K562 (cell line): ENCODE data around the gene TARS2. TPM values are rescaled to one million over a fixed set of nuclear protein-coding genes. Genes with fewer than 3 reads are reported as not detected.
A peak's percentile ranks its signal among the peaks of the same experiment; 100 is the strongest.

Source experiments
- BCL6 ChIP-seq: fragments of 250-450 bp; sonication (Bioruptor Pico); IDR thresholded peaks from 2 replicates; pipeline ENCODE4 v1.4.0; 2020
- BMI1 ChIP-seq: fragments of 150-350 bp; IDR thresholded peaks from 2 replicates; pipeline ENCODE4 v1.6.1; 2014; ENCODE audit warnings: low read length
- CHD2 ChIP-seq: IDR thresholded peaks from 2 replicates; pipeline ENCODE4 v1.6.1; 2011; ENCODE audit warnings: low read depth, low read length
- ESRRA ChIP-seq: fragments of 450-650 bp; IDR thresholded peaks from 2 replicates; pipeline ENCODE4 v1.6.1; 2014; ENCODE audit warnings: low read depth, mild to moderate bottlenecking, moderate library complexity, borderline replicate concordance
- ILF3 ChIP-seq: fragments of 450-650 bp; IDR thresholded peaks from 2 replicates; pipeline ENCODE4 v1.6.1; 2018; ENCODE audit warnings: antibody characterized with exemption, mild to moderate bottlenecking, moderate library complexity, borderline replicate concordance
- NELFE ChIP-seq: IDR thresholded peaks from 2 replicates; pipeline ENCODE4 v1.6.1; 2011; ENCODE audit warnings: mild to moderate bottlenecking; ENCODE audit not compliant: insufficient read depth, insufficient read length
- POLR2B ChIP-seq: fragments of 450-650 bp; IDR thresholded peaks from 2 replicates; pipeline ENCODE4 v1.6.1; 2018; ENCODE audit warnings: low read depth; ENCODE audit not compliant: partially characterized antibody
- PTTG1 ChIP-seq: fragments of 450-650 bp; IDR thresholded peaks from 2 replicates; pipeline ENCODE4 v1.6.1; 2016; ENCODE audit warnings: low read depth, mild to moderate bottlenecking, missing genetic modification characterization, missing compliant biosample characterization
- YBX1 ChIP-seq: fragments of 450-650 bp; IDR thresholded peaks from 2 replicates; pipeline ENCODE4 v1.7.1; 2016; ENCODE audit warnings: mild to moderate bottlenecking
- YY1 ChIP-seq, 3 experiments: IDR thresholded peaks; 2 replicates each; pipeline ENCODE4 v1.6.1; 2011; ENCODE audit warnings: low read length in 2 of 3, mild to moderate bottlenecking in 2 of 3, moderate library complexity in 2 of 3, borderline replicate concordance in 1 of 3, control low read depth in 1 of 3, low read depth in 1 of 3; ENCODE audit not compliant: insufficient read depth in 3 of 3, insufficient replicate concordance in 2 of 3, control insufficient read depth in 1 of 3, insufficient read length in 1 of 3; ENCODE audit errors: extremely low read depth in 1 of 3
- ZNF232 ChIP-seq: sonication (generic); formaldehyde crosslinking; IDR thresholded peaks from 2 replicates; pipeline ENCODE4 v1.8.0; 2022; ENCODE audit warnings: mild to moderate bottlenecking, missing genetic modification reagents
- ZNF785 ChIP-seq: fragments of 250-450 bp; sonication (Bioruptor Pico); IDR thresholded peaks from 2 replicates; pipeline ENCODE4 v1.4.0; 2020; ENCODE audit warnings: mild to moderate bottlenecking
- polyA plus RNA-seq, 8 experiments: library from polyadenylated mRNA; depleted of rRNA in 4 of 8; stranded (reverse) in 5 of 8; unstranded in 3 of 8; fragments of >200 nt; fragmentation: Nextera tagmentation in 2 of 8; fragmentation: Illumina TruSeq in 1 of 8; extraction: Ambion mirVana in 2 of 8; extraction: Trizol in 1 of 8; gene quantifications; 2 replicates each; pipeline versions ENCODE4 v1.2.1 to v1.2.3, GENCODE V29; 2011 to 2014; ENCODE audit warnings: inconsistent platforms in 1 of 8, missing spikeins in 1 of 8
- total RNA-seq, 7 experiments: library from RNA; depleted of rRNA in 6 of 7; stranded (reverse); fragments of >200 nt in 6 of 7; fragmentation: Illumina TruSeq in 2 of 7; extraction: Trizol in 2 of 7; gene quantifications; 2 replicates each; pipeline versions ENCODE4 v1.2.1 to v1.2.3, GENCODE V29; 2011 to 2021; ENCODE audit warnings: low replicate concordance in 1 of 7
- TF ChIP-seq, protein P1 (sequence below): sonication (generic); formaldehyde crosslinking; IDR thresholded peaks from 2 replicates; pipeline ENCODE4 v1.8.1; 2023; ENCODE audit warnings: mild to moderate bottlenecking, missing genetic modification reagents
- TF ChIP-seq, protein P2 (sequence below): sonication (generic); formaldehyde crosslinking; IDR thresholded peaks from 2 replicates; pipeline ENCODE4 v1.5.0; 2020; ENCODE audit warnings: missing genetic modification reagents
- TF ChIP-seq, protein P3 (sequence below): fragments of 450-650 bp; formaldehyde crosslinking; IDR thresholded peaks from 2 replicates; pipeline ENCODE4 v1.4.0; 2020; ENCODE audit warnings: mild to moderate bottlenecking
- TF ChIP-seq, protein P4 (sequence below): fragments of 450-650 bp; IDR thresholded peaks from 2 replicates; pipeline ENCODE4 v1.6.1; 2014; ENCODE audit warnings: low read depth, mild to moderate bottlenecking, moderate library complexity, borderline replicate concordance
- TF ChIP-seq, protein P5 (sequence below): IDR thresholded peaks from 2 replicates; pipeline ENCODE4 v1.6.1; 2011; ENCODE audit not compliant: insufficient read length; ENCODE audit errors: extremely low read depth
- TF ChIP-seq, protein P6 (sequence below): IDR thresholded peaks from 2 replicates; pipeline ENCODE4 v1.6.1; 2016; ENCODE audit warnings: missing genetic modification characterization, missing compliant biosample characterization

TARS2 gene
- total and polyA plus RNA-seq, 9 of the 15 experiments (the other 6 are each of a cell fraction or from before 2014, with no cell fraction given), result 17.0 to 64.2 (median 39.4) TPM

DNA sequence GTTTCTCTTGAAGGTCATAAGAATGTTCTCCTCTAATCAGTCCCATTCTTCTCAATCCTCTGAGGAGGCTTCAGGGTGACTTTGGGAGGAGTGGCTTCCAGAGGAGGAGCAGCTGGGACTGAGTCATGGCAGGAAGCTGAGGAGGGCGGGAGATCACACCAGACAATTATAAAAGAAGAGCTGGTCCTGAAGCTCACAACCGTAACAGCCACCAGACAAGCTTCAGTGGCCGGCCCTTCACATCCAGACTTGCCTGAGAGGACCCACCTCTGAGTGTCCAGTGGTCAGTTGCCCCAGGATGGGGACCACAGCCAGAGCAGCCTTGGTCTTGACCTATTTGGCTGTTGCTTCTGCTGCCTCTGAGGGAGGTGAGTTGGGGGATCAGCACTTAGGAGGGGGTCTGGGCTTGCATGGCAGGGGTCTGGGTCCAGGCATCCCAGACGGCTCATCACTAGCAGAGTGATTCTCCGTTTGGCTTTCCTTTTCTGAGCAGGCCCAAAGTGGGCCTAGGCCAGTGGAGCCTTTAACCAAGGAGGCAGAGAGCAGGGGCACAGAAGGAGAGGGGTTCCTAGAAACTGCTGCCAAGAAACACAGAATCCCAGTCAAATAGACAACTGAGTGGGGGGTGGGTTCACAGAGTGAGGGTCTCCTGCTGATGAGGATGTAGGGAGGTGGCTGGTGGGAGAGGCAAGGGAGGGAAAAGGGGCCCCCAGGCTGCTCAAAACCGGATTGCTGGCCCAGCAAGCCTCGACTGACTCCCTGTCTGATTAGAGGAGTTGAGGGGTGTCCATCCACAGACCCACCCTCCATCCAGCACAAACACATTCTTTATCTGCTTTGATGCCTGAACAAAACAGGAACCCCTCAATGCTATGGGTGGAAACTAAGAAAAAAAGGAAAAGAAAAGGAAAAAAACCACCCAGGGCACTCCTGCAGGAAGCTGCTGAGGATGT, 21.0 kb downstream of the TARS2 start, which contains the start of gene ECM1 (continued):
- TF ChIP-seq, protein P1, sequence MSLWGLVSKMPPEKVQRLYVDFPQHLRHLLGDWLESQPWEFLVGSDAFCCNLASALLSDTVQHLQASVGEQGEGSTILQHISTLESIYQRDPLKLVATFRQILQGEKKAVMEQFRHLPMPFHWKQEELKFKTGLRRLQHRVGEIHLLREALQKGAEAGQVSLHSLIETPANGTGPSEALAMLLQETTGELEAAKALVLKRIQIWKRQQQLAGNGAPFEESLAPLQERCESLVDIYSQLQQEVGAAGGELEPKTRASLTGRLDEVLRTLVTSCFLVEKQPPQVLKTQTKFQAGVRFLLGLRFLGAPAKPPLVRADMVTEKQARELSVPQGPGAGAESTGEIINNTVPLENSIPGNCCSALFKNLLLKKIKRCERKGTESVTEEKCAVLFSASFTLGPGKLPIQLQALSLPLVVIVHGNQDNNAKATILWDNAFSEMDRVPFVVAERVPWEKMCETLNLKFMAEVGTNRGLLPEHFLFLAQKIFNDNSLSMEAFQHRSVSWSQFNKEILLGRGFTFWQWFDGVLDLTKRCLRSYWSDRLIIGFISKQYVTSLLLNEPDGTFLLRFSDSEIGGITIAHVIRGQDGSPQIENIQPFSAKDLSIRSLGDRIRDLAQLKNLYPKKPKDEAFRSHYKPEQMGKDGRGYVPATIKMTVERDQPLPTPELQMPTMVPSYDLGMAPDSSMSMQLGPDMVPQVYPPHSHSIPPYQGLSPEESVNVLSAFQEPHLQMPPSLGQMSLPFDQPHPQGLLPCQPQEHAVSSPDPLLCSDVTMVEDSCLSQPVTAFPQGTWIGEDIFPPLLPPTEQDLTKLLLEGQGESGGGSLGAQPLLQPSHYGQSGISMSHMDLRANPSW, result no peak
- TF ChIP-seq NELFE (no peak), PTTG1 (tag) (no peak), BCL6 (CRISPR knock-in tag) (no peak), YBX1 (no peak), BMI1 (no peak), POLR2B (peak; percentile 67), CHD2 (no peak), ZNF785 (CRISPR knock-in tag) (no peak), ZNF232 (no peak), ESRRA (peak; percentile 99), YY1 (IDR thresholded peaks at IDR 0.05; ENCODE audit: borderline replicate concordance in 1 of 3, control insufficient read depth in 1 of 3, extremely low read depth in 1 of 3, insufficient read depth in 3 of 3, insufficient read length in 1 of 3, insufficient replicate concordance in 2 of 3, low read depth in 1 of 3, low read length in 2 of 3) (no peak), ILF3 (no peak)
- TF ChIP-seq, protein P2, sequence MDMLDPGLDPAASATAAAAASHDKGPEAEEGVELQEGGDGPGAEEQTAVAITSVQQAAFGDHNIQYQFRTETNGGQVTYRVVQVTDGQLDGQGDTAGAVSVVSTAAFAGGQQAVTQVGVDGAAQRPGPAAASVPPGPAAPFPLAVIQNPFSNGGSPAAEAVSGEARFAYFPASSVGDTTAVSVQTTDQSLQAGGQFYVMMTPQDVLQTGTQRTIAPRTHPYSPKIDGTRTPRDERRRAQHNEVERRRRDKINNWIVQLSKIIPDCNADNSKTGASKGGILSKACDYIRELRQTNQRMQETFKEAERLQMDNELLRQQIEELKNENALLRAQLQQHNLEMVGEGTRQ (CRISPR knock-in tag), result no peak
- TF ChIP-seq, protein P3, sequence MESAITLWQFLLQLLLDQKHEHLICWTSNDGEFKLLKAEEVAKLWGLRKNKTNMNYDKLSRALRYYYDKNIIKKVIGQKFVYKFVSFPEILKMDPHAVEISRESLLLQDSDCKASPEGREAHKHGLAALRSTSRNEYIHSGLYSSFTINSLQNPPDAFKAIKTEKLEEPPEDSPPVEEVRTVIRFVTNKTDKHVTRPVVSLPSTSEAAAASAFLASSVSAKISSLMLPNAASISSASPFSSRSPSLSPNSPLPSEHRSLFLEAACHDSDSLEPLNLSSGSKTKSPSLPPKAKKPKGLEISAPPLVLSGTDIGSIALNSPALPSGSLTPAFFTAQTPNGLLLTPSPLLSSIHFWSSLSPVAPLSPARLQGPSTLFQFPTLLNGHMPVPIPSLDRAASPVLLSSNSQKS (CRISPR knock-in tag), result no peak
- TF ChIP-seq, protein P4, sequence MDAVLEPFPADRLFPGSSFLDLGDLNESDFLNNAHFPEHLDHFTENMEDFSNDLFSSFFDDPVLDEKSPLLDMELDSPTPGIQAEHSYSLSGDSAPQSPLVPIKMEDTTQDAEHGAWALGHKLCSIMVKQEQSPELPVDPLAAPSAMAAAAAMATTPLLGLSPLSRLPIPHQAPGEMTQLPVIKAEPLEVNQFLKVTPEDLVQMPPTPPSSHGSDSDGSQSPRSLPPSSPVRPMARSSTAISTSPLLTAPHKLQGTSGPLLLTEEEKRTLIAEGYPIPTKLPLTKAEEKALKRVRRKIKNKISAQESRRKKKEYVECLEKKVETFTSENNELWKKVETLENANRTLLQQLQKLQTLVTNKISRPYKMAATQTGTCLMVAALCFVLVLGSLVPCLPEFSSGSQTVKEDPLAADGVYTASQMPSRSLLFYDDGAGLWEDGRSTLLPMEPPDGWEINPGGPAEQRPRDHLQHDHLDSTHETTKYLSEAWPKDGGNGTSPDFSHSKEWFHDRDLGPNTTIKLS, result no peak
- TF ChIP-seq, protein P5, sequence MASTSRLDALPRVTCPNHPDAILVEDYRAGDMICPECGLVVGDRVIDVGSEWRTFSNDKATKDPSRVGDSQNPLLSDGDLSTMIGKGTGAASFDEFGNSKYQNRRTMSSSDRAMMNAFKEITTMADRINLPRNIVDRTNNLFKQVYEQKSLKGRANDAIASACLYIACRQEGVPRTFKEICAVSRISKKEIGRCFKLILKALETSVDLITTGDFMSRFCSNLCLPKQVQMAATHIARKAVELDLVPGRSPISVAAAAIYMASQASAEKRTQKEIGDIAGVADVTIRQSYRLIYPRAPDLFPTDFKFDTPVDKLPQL, result no peak
- TF ChIP-seq, protein P6, sequence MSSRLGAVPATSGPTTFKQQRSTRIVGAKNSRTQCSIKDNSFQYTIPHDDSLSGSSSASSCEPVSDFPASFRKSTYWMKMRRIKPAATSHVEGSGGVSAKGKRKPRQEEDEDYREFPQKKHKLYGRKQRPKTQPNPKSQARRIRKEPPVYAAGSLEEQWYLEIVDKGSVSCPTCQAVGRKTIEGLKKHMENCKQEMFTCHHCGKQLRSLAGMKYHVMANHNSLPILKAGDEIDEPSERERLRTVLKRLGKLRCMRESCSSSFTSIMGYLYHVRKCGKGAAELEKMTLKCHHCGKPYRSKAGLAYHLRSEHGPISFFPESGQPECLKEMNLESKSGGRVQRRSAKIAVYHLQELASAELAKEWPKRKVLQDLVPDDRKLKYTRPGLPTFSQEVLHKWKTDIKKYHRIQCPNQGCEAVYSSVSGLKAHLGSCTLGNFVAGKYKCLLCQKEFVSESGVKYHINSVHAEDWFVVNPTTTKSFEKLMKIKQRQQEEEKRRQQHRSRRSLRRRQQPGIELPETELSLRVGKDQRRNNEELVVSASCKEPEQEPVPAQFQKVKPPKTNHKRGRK, result no peak
